Thyroid gland (tissue), 4 donors: Measurements from ENCODE around the gene CCDC184.

Experiments used
- CTCF ChIP-seq, 6 experiments: fragments of 200-600 bp in 3 of 6; fragments of 450-650 bp in 3 of 6; sonication (generic) in 3 of 6; IDR thresholded peaks; one replicate each; pipeline ENCODE4 v1.5.1; 2016 to 2019; ENCODE audit warnings: antibody characterized with exemption in 6 of 6, mild to moderate bottlenecking in 2 of 6, inconsistent platforms in 1 of 6, moderate library complexity in 1 of 6
- POLR2A ChIP-seq, 2 donors: fragments of 450-650 bp; IDR thresholded peaks; one replicate each; pipeline ENCODE4 v1.6.1; 2017; ENCODE audit warnings: antibody characterized with exemption in 2 of 2, mild to moderate bottlenecking in 2 of 2, moderate library complexity in 1 of 2

GRCh38 chr12:48142818-48143674, 40.4 kb upstream of the CCDC184 start:
- TF ChIP-seq CTCF (IDR thresholded peaks at IDR 0.05): no peak
- TF ChIP-seq POLR2A (IDR thresholded peaks at IDR 0.05): no peak
